GM19351 (cell line): Measurements from ENCODE around the gene RPS3.
"Not testable (repeated sequence)": the region's sequence is repeated elsewhere in the genome, so short reads cannot be mapped to it uniquely, and the experiment has no call there.

ENCODE experiments used
- ATAC-seq: cut with Tn5 transposase; IDR thresholded peaks from one replicate; pipeline ENCODE4 v1.9.1; 2021; ENCODE audit warnings: mild to moderate bottlenecking, moderate library complexity; ENCODE audit not compliant: unreplicated experiment

The RPS3 gene

GRCh38 chr11:75409971-75410370 is 10.7 kb downstream of the RPS3 start:
- not testable (repeated sequence) for ATAC-seq

GRCh38 chr11:75413146-75413545 is 13.8 kb downstream of the RPS3 start:
- not testable (repeated sequence) for ATAC-seq

- no peak for ATAC-seq
Measured at GRCh38 chr11:75413864-75414263, 14.5 kb downstream of the RPS3 start.

- no peak for ATAC-seq
Measured at GRCh38 chr11:75420224-75421034, 21.1 kb downstream of the RPS3 start.

- ATAC-seq, result no peak
Measured at GRCh38 chr11:75421035-75421602, 21.8 kb downstream of the RPS3 start.

- no peak for ATAC-seq
Measured at GRCh38 chr11:75421902-75422247, 22.6 kb downstream of the RPS3 start.

- ATAC-seq, result no peak
Measured at GRCh38 chr11:75422248-75423231, 23.2 kb downstream of the RPS3 start.

- ATAC-seq, result no peak
Measured at GRCh38 chr11:75423721-75424120, 24.4 kb downstream of the RPS3 start.

GRCh38 chr11:75424396-75424795 is 25.1 kb downstream of the RPS3 start:
- no peak for ATAC-seq

GRCh38 chr11:75425422-75425821 is 26.1 kb downstream of the RPS3 start:
- ATAC-seq, result no peak

- ATAC-seq, result no peak
Measured at GRCh38 chr11:75426720-75427086, 27.4 kb downstream of the RPS3 start.

- ATAC-seq, result no peak
Measured at GRCh38 chr11:75427181-75427580, 27.9 kb downstream of the RPS3 start.

- peak; percentile 50 for ATAC-seq
Measured at GRCh38 chr11:75428281-75428724, 29.0 kb downstream of the RPS3 start.

- ATAC-seq, result no peak
Measured at GRCh38 chr11:75428989-75429640, 29.8 kb downstream of the RPS3 start.

- no peak for ATAC-seq
Measured at GRCh38 chr11:75429641-75429901, 30.3 kb downstream of the RPS3 start.

- ATAC-seq, result peak; percentile 65
Measured at GRCh38 chr11:75429902-75430713, 30.8 kb downstream of the RPS3 start.

GRCh38 chr11:75430714-75431532 is 31.6 kb downstream of the RPS3 start:
- no peak for ATAC-seq

- no peak for ATAC-seq
Measured at GRCh38 chr11:75431533-75432525, 32.5 kb downstream of the RPS3 start.
